Endodermal cell (in vitro differentiated cells): ENCODE data around the gene PEX7. TPM values are rescaled to one million over a fixed set of nuclear protein-coding genes. Genes with fewer than 3 reads are reported as not detected.

Experiments used
- DNase-seq: peaks from one replicate; pipeline ENCODE4 v3.0.0-alpha.2; 2017
- H3K27ac ChIP-seq: 2 replicates; pipeline ENCODE4 v1.5.1; 2013; ENCODE audit warnings: mild to moderate bottlenecking, low read depth, low read length, moderate library complexity
- H3K27me3 ChIP-seq: 2 replicates; pipeline ENCODE4 v1.6.1; 2013; ENCODE audit warnings: mild to moderate bottlenecking, low read length, moderate library complexity; ENCODE audit not compliant: insufficient read depth, control insufficient read depth, poor library complexity, severe bottlenecking
- H3K36me3 ChIP-seq: 2 replicates; pipeline ENCODE4 v1.7.0; 2013; ENCODE audit warnings: mild to moderate bottlenecking, low read length, moderate library complexity; ENCODE audit not compliant: control insufficient read depth, insufficient read depth
- H3K4me1 ChIP-seq: one replicate; pipeline ENCODE4 v1.7.0; 2013; ENCODE audit warnings: low read length; ENCODE audit not compliant: control insufficient read depth, insufficient read depth
- H3K4me3 ChIP-seq: 2 replicates; pipeline ENCODE4 v1.5.1; 2013; ENCODE audit warnings: mild to moderate bottlenecking, low read length, moderate library complexity
- H3K9ac ChIP-seq: 2 replicates; pipeline ENCODE4 v1.6.1; 2013; ENCODE audit warnings: mild to moderate bottlenecking, low read length, moderate library complexity; ENCODE audit not compliant: poor library complexity, severe bottlenecking; ENCODE audit errors: extremely low read depth
- H3K9me3 ChIP-seq: 2 replicates; pipeline ENCODE4 v1.6.1; 2013; ENCODE audit warnings: mild to moderate bottlenecking, low read length, moderate library complexity; ENCODE audit not compliant: control insufficient read depth
- H3K27ac Mint-ChIP-seq: 2 replicates; pipeline ENCODE4 v1.8.0; 2020; ENCODE audit warnings: mixed read lengths
- H3K27me3 Mint-ChIP-seq: 2 replicates; pipeline ENCODE4 v1.8.0; 2021; ENCODE audit warnings: mild to moderate bottlenecking, mixed read lengths; ENCODE audit not compliant: insufficient read depth
- H3K36me3 Mint-ChIP-seq: 2 replicates; pipeline ENCODE4 v1.8.0; 2020; ENCODE audit warnings: low read depth, mixed read lengths
- H3K4me1 Mint-ChIP-seq: 2 replicates; pipeline ENCODE4 v1.8.0; 2020; ENCODE audit warnings: mixed read lengths
- H3K4me3 Mint-ChIP-seq: 2 replicates; pipeline ENCODE4 v1.8.0; 2020; ENCODE audit warnings: mild to moderate bottlenecking, moderate library complexity, mixed read lengths
- H3K9me3 Mint-ChIP-seq: 2 replicates; pipeline ENCODE4 v1.8.0; 2020; ENCODE audit warnings: mild to moderate bottlenecking, mixed read lengths
- WGBS, 2 experiments: methylation state at CpG; one replicate each; pipeline versions ENCODE4 v1.1.5 to v1.1.7; 2013; ENCODE audit warnings: missing lambda C conversion rate in 2 of 2, mixed read lengths in 1 of 2; ENCODE audit not compliant: insufficient coverage in 1 of 2, insufficient read length in 1 of 2; 5-methylcytosine and 5-hydroxymethylcytosine counted together
- total RNA-seq, 2 donors: library from RNA; stranded (reverse); fragmentation: NEBNext Ultra II Directional in 1 of 2; extraction: Animal tissue kit (Norgen Biotek cat#: 25700) in 1 of 2; gene quantifications; 2 replicates in 1 of 2; 3 replicates in 1 of 2; pipeline ENCODE4 v1.2.1, GENCODE V29; 2021
- TF ChIP-seq, protein P1 (sequence below): fragments of 200-600 bp; sonication (generic); conservative IDR thresholded peaks from 2 replicates; pipeline ENCODE4 v1.5.0; 2021; ENCODE audit warnings: antibody characterized with exemption, mild to moderate bottlenecking

Gene PEX7
- total RNA-seq, 2 donors from 2014 or later, result 11.2 to 11.6 TPM

GRCh38 chr6:136822046-136822375 is 381 bp upstream of the PEX7 start:
- 40 to 69% methylated on average over 9 to 11 of the region's 11 CpGs for WGBS, 2 experiments
- Mint-ChIP-seq H3K4me1 (peaks cover 8% of the 10 kb centered on the region), H3K36me3 (peaks cover 25% of the 10 kb centered on the region), H3K27ac (peak overlapping the region; percentile 88), H3K27me3 (peaks cover 3% of the 10 kb centered on the region), H3K9me3 (no peaks in the 10 kb centered on the region), H3K4me3 (peak overlapping the region; percentile 67)
- Histone ChIP-seq H3K9me3 (no peaks in the 10 kb centered on the region), H3K27me3 (no peaks in the 10 kb centered on the region), H3K36me3 (peaks cover 10% of the 10 kb centered on the region), H3K27ac (no peak overlapping the region), H3K4me1 (no peaks in the 10 kb centered on the region), H3K9ac (peak overlapping the region; percentile 41), H3K4me3 (peak overlapping the region; percentile 81)
- DNase-seq, result no peak
- TF ChIP-seq, protein P1, sequence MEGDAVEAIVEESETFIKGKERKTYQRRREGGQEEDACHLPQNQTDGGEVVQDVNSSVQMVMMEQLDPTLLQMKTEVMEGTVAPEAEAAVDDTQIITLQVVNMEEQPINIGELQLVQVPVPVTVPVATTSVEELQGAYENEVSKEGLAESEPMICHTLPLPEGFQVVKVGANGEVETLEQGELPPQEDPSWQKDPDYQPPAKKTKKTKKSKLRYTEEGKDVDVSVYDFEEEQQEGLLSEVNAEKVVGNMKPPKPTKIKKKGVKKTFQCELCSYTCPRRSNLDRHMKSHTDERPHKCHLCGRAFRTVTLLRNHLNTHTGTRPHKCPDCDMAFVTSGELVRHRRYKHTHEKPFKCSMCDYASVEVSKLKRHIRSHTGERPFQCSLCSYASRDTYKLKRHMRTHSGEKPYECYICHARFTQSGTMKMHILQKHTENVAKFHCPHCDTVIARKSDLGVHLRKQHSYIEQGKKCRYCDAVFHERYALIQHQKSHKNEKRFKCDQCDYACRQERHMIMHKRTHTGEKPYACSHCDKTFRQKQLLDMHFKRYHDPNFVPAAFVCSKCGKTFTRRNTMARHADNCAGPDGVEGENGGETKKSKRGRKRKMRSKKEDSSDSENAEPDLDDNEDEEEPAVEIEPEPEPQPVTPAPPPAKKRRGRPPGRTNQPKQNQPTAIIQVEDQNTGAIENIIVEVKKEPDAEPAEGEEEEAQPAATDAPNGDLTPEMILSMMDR, result no peak

DNA sequence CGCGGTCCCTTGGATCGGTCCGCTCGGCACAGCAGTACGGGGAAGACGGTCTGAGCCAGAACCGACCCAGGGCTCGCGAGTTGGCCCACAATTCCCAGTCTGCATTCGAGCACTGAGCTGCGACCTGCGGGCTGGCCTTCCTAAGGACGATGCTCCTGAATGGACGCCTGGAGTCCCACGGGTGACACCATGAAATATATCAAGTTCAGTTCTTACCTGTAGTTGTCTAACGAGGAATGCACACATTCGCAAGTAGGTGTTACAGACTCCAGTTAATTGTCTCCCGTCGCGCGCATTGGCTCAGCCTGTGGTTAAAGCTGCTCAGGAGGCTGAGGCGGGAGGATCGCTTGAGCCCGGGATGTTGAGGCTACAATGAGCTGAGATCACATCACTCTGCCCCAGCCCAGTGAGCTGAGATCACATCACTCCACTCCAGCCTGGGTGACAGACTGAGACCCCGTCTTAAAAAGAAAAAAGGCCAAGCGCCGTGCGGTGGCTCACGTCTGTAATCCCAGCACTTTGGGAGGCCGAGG is 802 bp downstream of the PEX7 start:
- Histone ChIP-seq H3K9ac (peak overlapping the region; percentile 41), H3K4me3 (peak overlapping the region; percentile 81), H3K9me3 (no peaks in the 10 kb centered on the region), H3K4me1 (no peaks in the 10 kb centered on the region), H3K27ac (no peak overlapping the region), H3K27me3 (no peaks in the 10 kb centered on the region), H3K36me3 (peaks cover 14% of the 10 kb centered on the region)
- WGBS, 2 experiments, result 84 to 91% methylated on average over 28 to 31 of the region's 31 CpGs
- peak overlapping the region; percentile 79 for H3K27ac Mint-ChIP-seq
- TF ChIP-seq, protein P1, result no peak
- H3K27me3 Mint-ChIP-seq, result peaks cover 3% of the 10 kb centered on the region
- peaks cover 31% of the 10 kb centered on the region for H3K36me3 Mint-ChIP-seq
- no peaks in the 10 kb centered on the region for H3K9me3 Mint-ChIP-seq
- peak overlapping the region; percentile 67 for H3K4me3 Mint-ChIP-seq
- no peak for DNase-seq
- H3K4me1 Mint-ChIP-seq, result peaks cover 4% of the 10 kb centered on the region

- Mint-ChIP-seq H3K4me3 (no peak overlapping the region), H3K9me3 (peaks cover 15% of the 10 kb centered on the region), H3K36me3 (peaks cover 59% of the 10 kb centered on the region), H3K4me1 (peaks cover 4% of the 10 kb centered on the region), H3K27ac (no peak overlapping the region), H3K27me3 (no peaks in the 10 kb centered on the region)
- TF ChIP-seq, protein P1, result no peak
- H3K36me3 ChIP-seq, result peaks cover 35% of the 10 kb centered on the region
- DNase-seq, result no peak
- H3K9ac ChIP-seq, result no peak overlapping the region
- 98 to 100% methylated on average over 4 to 6 of the region's 6 CpGs for WGBS, 2 experiments
- no peak overlapping the region for H3K4me3 ChIP-seq
- H3K27me3 ChIP-seq, result no peaks in the 10 kb centered on the region
- H3K4me1 ChIP-seq, result no peaks in the 10 kb centered on the region
- H3K27ac ChIP-seq, result no peak overlapping the region
- H3K9me3 ChIP-seq, result peaks cover 18% of the 10 kb centered on the region
Observed at GRCh38 chr6:136826216-136826615, 3.8 kb downstream of the PEX7 start.
